Stimulated activated CD8-positive, alpha-beta memory T cell treated with anti-CD3 and anti-CD28 coated beads, Interleukin-4, amount 100 ng/mL, for 24 hours (primary cell): ENCODE measurements around the gene MRM2.

ENCODE experiments used
- DNase-seq: peaks from one replicate; pipeline ENCODE4 v3.0.0-alpha.2; 2020; ENCODE audit warnings: low read depth

Gene MRM2

GRCh38 chr7:2222516-2222915, 19.5 kb downstream of the MRM2 start:
- no peak for DNase-seq

- no peak for DNase-seq
Observed at GRCh38 chr7:2220954-2221353, 21.1 kb downstream of the MRM2 start.

- no peak for DNase-seq
Observed at GRCh38 chr7:2220506-2220905, 21.5 kb downstream of the MRM2 start.

GRCh38 chr7:2220030-2220429, 22.0 kb downstream of the MRM2 start:
- no peak for DNase-seq

- no peak for DNase-seq
Observed at GRCh38 chr7:2219606-2220005, 22.4 kb downstream of the MRM2 start.

- no peak for DNase-seq
Observed at GRCh38 chr7:2219136-2219535, 22.9 kb downstream of the MRM2 start.

- no peak for DNase-seq
Observed at GRCh38 chr7:2218444-2218785, 23.6 kb downstream of the MRM2 start.

- DNase-seq: no peak
Observed at GRCh38 chr7:2217716-2218443, 24.1 kb downstream of the MRM2 start.

GRCh38 chr7:2217206-2217605, 24.8 kb downstream of the MRM2 start:
- DNase-seq: no peak

- no peak for DNase-seq
Observed at GRCh38 chr7:2215851-2216250, 26.2 kb downstream of the MRM2 start.

- no peak for DNase-seq
Observed at GRCh38 chr7:2214636-2215035, 27.4 kb downstream of the MRM2 start.

GRCh38 chr7:2213551-2214215, 28.3 kb downstream of the MRM2 start:
- DNase-seq: no peak

GRCh38 chr7:2212906-2213305, 29.1 kb downstream of the MRM2 start:
- DNase-seq: no peak

GRCh38 chr7:2211926-2212325, 30.1 kb downstream of the MRM2 start:
- no peak for DNase-seq

- no peak for DNase-seq
Observed at GRCh38 chr7:2211259-2211880, 30.6 kb downstream of the MRM2 start.

- DNase-seq: no peak
Observed at GRCh38 chr7:2210551-2211258, 31.3 kb downstream of the MRM2 start.

- no peak for DNase-seq
Observed at GRCh38 chr7:2209961-2210323, 32.1 kb downstream of the MRM2 start.

GRCh38 chr7:2209146-2209960, 32.7 kb downstream of the MRM2 start:
- DNase-seq: peak; percentile 38

- DNase-seq: no peak
Observed at GRCh38 chr7:2208712-2209111, 33.3 kb downstream of the MRM2 start.

- no peak for DNase-seq
Observed at GRCh38 chr7:2205036-2205780, 36.8 kb downstream of the MRM2 start.

- no peak for DNase-seq
Observed at GRCh38 chr7:2204446-2204845, 37.6 kb downstream of the MRM2 start.
